GM19468 (cell line): ENCODE measurements around the gene TBKBP1.

Experiments used
- ATAC-seq: cut with Tn5 transposase; IDR thresholded peaks from one replicate; pipeline ENCODE4 v1.9.1; 2021; ENCODE audit warnings: mild to moderate bottlenecking, moderate library complexity, moderate number of reproducible peaks; ENCODE audit not compliant: unreplicated experiment; ENCODE audit errors: extremely low read depth

TBKBP1 gene

GRCh38 chr17:47693731-47694580, at the start of gene TBKBP1:
TBKBP1 (plus strand) TSS chr17:47694161; CDS start chr17:47696113, 1,952 bp downstream.
- no peak for ATAC-seq

- no peak for ATAC-seq
These were observed 49.6 kb upstream of the TBKBP1 start for GRCh38 chr17:47644324-47644723.

- peak; percentile 66 for ATAC-seq
These were observed 44.6 kb upstream of the TBKBP1 start, which contains the start of gene KPNB1 for GRCh38 chr17:47649153-47649971. KPNB1 (plus strand) TSS chr17:47649919; CDS start chr17:47650245, 326 bp downstream.

GRCh38 chr17:47649972-47650524, 43.9 kb upstream of the TBKBP1 start:
- ATAC-seq = no peak

- ATAC-seq = peak; percentile 36
These were observed 43.1 kb upstream of the TBKBP1 start for GRCh38 chr17:47650525-47651522.

GRCh38 chr17:47651704-47652103, 42.3 kb upstream of the TBKBP1 start:
- ATAC-seq = no peak

- no peak for ATAC-seq
These were observed 41.4 kb upstream of the TBKBP1 start for GRCh38 chr17:47652570-47652969.

- ATAC-seq = no peak
These were observed 40.5 kb upstream of the TBKBP1 start for GRCh38 chr17:47653442-47653841.

- ATAC-seq = no peak
These were observed 39.0 kb upstream of the TBKBP1 start for GRCh38 chr17:47654991-47655390.

GRCh38 chr17:47660064-47660492, 33.9 kb upstream of the TBKBP1 start:
- ATAC-seq = no peak

- ATAC-seq = no peak
These were observed 29.9 kb upstream of the TBKBP1 start for GRCh38 chr17:47663912-47664623.

GRCh38 chr17:47664624-47664941, 29.4 kb upstream of the TBKBP1 start:
- ATAC-seq = no peak

- ATAC-seq = no peak
These were observed 28.3 kb upstream of the TBKBP1 start for GRCh38 chr17:47665655-47666054.

GRCh38 chr17:47669081-47669480, 24.9 kb upstream of the TBKBP1 start:
- no peak for ATAC-seq

- no peak for ATAC-seq
These were observed 23.9 kb upstream of the TBKBP1 start for GRCh38 chr17:47670064-47670463.

- no peak for ATAC-seq
These were observed 19.5 kb upstream of the TBKBP1 start for GRCh38 chr17:47674499-47674898.

- ATAC-seq = no peak
These were observed 18.4 kb upstream of the TBKBP1 start for GRCh38 chr17:47675380-47676198.

GRCh38 chr17:47676199-47676472, 17.8 kb upstream of the TBKBP1 start:
- ATAC-seq = no peak
